Measurements from ENCODE around the gene RTN4RL1.

DNA sequence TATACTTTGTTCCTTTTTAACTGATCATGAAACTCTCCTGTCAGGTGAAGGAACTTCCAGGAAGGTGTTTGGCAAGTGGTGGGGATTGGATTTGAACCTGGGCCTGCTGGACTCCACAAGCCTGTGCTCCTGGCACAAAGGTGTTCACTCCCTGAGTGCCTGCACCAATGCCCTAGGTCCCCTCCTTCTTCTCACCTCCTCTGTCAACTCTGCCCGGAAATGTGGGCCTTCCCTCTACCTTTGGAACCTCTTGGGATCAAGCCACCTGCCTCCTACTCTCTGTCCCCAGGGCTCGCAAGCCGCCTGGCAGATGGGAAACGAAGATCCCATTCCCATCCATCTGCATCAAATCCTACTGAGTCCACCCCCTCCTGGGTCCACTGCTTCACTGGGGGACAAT is 40.0 kb downstream of the RTN4RL1 start:
- TF ChIP-seq POLR2AphosphoS5 (IDR thresholded peaks at IDR 0.05) (no peak), POLR2A (IDR thresholded peaks at IDR 0.05) (no peak), EP300 (IDR thresholded peaks at IDR 0.05) (no peak)
- TF ChIP-seq, protein P1, sequence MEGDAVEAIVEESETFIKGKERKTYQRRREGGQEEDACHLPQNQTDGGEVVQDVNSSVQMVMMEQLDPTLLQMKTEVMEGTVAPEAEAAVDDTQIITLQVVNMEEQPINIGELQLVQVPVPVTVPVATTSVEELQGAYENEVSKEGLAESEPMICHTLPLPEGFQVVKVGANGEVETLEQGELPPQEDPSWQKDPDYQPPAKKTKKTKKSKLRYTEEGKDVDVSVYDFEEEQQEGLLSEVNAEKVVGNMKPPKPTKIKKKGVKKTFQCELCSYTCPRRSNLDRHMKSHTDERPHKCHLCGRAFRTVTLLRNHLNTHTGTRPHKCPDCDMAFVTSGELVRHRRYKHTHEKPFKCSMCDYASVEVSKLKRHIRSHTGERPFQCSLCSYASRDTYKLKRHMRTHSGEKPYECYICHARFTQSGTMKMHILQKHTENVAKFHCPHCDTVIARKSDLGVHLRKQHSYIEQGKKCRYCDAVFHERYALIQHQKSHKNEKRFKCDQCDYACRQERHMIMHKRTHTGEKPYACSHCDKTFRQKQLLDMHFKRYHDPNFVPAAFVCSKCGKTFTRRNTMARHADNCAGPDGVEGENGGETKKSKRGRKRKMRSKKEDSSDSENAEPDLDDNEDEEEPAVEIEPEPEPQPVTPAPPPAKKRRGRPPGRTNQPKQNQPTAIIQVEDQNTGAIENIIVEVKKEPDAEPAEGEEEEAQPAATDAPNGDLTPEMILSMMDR (IDR thresholded peaks at IDR 0.05): no peak
